Stimulated activated CD4-positive, alpha-beta T cell treated with anti-CD3 and anti-CD28 coated beads, Interleukin-12 subunit alpha, Interleukin-12 subunit beta, amount 100 ng/mL, for 4 hours (primary cell): ENCODE results near the gene SAMD8.
"Not testable (repeated sequence)": the region's sequence is repeated elsewhere in the genome, so short reads cannot be mapped to it uniquely, and the experiment has no call there.

Experiments
- DNase-seq: peaks from one replicate; pipeline ENCODE4 v3.0.0-alpha.2; 2020

SAMD8 gene

GRCh38 chr10:75108684-75109458, 2.6 kb upstream of the SAMD8 start:
- no peak for DNase-seq

GRCh38 chr10:75109459-75109778, 2.0 kb upstream of the SAMD8 start:
- no peak for DNase-seq

GRCh38 chr10:75110006-75110632, 1.3 kb upstream of the SAMD8 start:
- no peak for DNase-seq

DNA sequence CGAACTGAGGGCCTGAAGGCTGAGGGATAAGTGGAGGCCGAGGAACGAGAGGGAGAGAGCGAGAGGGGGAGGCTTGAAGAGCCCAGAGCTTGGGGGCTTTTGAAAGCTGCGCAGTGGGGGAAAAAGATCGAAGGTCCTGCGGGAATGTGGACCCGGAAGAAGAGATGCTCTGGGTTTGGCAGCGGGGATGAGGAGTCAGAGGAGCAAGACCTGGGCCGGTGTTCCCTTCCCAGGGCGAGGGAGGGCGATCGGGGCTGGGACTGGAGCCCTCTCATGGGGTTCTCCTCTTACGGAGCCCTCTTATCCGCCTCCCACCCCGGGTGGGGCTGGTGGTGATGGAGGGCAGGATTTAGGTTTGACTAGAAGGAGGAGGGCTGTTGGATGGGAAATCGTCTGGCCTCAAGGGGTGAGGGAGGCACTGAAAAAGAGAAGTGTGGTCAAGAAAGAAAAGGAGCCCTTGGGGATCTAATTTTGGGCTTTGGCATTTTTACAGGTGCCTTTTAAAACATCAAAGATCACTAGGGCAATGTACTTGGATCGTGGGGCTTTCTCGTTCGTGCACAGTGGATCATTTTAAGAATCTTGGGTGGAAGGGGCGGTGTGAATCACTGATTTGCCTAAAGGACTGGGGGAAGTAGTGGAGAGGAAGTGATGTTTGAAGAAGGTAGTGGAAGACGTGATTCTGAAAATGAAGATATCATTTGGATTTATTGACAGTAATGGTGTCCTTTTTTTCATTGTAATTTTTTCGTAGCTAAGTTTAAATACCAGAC, 637 bp downstream of the SAMD8 start:
- DNase-seq: peak; percentile 23

DNA sequence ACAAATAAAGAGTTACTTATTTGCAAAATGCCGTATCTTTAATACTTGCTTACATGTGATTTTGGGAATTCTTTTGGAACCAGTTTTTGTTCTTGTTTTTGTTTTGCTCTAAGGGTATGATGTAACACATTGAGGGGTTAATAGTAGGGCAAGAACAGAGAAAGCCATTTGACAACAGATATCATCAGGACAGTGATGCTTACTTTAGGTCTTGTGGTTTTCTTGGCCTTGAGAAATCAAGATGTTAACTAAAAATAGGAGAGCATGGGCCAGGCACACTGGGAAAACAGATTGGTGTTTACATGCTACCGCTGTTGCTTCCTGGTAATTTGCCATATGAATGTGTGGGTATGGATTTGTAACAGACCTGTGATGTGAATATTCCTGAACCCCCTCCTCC, 3.7 kb downstream of the SAMD8 start:
- DNase-seq: no peak

GRCh38 chr10:75116941-75117775, 5.7 kb downstream of the SAMD8 start:
- DNase-seq: not testable (repeated sequence)

- DNase-seq: no peak
These were observed 6.5 kb downstream of the SAMD8 start for GRCh38 chr10:75117995-75118394.

- DNase-seq: not testable (repeated sequence)
These were observed 8.1 kb downstream of the SAMD8 start for GRCh38 chr10:75119444-75120066.

- no peak for DNase-seq
These were observed 9.9 kb downstream of the SAMD8 start for GRCh38 chr10:75121322-75121721.

GRCh38 chr10:75122505-75122904, 11.0 kb downstream of the SAMD8 start:
- DNase-seq: no peak

- DNase-seq: no peak
These were observed 11.7 kb downstream of the SAMD8 start for GRCh38 chr10:75123088-75123682.

DNA sequence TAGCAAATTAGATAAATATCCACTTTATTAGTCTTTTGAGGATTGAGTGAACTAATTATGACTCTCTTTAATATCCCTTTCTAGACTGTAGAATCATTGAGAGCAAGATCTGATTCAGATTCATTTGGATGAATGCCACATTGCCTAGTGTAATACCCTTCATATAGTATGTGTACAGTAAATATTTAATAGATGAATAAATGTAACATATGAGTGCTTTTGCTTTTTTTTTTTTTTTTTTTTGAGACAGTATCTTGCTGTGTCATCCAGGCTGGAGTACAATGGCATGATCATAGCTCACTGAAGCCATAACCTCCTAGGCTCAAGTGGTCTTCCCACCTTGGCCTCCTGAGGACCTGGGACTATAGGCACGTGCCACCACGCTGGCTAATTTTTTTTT, 14.8 kb downstream of the SAMD8 start:
- DNase-seq: no peak

GRCh38 chr10:75127471-75127870, 16.0 kb downstream of the SAMD8 start:
- DNase-seq: no peak

DNA sequence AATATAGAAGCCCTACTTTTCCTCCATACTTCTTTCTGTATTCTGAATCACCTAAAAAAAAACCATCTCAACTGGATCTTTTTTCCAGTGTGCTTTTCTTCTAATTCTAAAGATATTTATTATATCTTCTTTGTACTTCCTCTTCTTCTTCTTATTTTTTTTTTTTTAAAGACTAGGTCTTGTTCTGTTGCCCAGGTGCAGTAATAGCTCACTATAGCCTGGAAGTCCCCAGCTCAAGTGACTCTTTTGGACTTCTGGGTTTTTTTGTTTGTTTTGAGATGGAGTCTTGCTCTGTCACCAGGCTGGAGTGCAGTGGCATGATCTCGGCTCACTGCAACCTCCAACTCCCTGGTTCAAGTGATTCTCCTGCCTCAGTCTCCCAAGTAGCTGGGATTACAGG, 17.5 kb downstream of the SAMD8 start:
- DNase-seq: not testable (repeated sequence)

- no peak for DNase-seq
These were observed 18.1 kb downstream of the SAMD8 start for GRCh38 chr10:75129537-75129936.

DNA sequence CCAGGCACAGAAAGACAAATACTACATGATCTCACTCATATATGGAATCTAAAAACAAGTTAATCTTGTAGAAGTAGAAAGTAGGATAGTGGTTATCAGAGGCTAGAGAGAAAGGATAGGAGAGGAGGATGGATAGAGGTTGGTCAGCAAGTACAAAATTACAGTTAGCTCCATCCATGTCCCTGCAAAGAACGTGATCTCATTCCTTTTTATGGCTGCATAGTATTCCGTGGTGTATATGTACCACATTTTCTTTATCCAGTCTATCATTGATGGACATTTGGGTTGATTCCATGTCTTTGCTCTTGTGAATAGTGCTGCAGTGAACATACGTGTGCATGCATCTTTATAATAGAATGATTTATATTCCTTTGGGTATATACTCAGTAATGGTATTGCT, 22.2 kb downstream of the SAMD8 start:
- DNase-seq: not testable (repeated sequence)

DNA sequence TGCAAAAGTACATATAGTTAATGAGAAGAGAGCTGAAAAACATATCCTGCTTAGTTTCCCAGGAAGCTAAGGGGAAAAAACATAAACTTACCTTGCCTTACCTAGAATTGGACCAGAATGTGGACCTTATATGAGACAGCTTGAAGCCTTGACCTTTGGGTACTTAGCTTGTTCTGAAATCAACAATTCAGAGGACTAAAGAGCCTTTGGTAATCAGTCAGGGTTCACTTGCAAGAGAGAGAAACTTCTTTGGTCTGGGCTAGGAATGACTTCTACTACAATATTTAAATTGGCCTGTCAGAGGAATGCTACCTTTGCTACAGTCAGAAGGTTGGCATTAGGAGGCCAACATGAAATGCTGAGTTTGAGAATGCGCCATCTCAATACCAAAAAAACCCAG, 24.9 kb downstream of the SAMD8 start:
- DNase-seq: no peak

GRCh38 chr10:75137533-75138438, 26.3 kb downstream of the SAMD8 start:
- no peak for DNase-seq

GRCh38 chr10:75140246-75140645, 28.8 kb downstream of the SAMD8 start:
- no peak for DNase-seq

GRCh38 chr10:75143353-75143752, 31.9 kb downstream of the SAMD8 start:
- no peak for DNase-seq

DNA sequence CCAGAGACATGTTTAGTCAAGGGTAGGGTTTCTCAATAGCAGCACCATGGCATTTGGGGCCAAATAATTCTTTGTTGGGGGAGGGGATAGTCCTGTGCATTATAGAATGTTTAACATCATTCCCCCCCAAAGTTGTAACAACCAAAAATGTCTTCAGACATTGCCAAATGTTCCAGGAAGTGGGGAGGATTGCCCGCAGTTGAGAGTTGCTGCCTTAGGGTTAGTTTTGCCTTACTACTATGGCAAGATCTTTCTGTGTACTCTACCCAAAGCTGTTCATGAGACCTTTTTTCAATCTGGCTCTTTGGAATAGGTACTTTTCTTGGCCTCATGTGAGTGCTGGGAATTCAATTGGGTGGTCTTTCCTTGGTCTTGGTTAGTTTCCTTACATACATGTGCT, 34.1 kb downstream of the SAMD8 start:
- no peak for DNase-seq
